Embryonic facial prominence (tissue), 1 donor: Measurements from ENCODE around the gene ZMIZ2.
"Not testable (repeated sequence)": the region's sequence is repeated elsewhere in the genome, so short reads cannot be mapped to it uniquely, and the experiment has no call there.

Experiments used
- DNase-seq: peaks from one replicate; pipeline ENCODE4 v3.0.0-alpha.2; 2016; ENCODE audit errors: extremely low spot score

Gene ZMIZ2

DNA sequence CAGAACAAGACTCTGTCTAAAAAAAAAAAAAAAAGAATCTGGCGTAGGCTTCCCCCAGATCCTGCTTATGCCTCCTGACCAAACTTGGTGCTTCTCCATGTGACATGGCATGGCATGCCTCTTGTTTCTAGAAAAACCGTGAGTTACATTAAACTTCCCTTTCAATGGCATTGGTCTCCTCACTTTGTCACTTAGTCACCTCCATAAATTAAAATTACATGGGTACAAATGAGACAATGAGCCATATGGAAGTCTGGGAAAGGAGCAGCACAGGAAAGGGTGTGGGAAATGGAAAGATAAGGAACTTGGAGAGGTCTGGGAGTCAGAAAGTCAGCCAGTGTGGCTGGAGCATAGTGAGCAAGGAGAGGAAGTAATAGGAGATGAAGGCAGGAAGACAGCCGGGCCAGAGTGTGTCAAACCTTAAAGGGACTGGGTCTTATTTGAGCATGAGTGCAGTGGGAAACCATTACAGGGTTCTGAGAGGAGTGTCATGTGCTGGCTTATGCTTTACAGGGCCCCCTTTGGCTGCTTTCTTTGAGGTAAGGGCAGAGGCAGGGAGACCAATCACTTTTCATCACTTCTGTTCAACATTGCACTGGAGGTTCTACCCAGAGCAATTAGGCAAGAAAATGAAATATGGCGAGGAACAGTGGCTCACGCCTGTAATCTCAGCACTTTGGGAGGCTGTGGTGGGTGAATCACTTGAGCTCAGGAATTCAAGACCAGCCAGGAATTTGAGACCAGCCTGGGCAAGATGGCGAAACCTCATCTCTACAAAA, 21.3 kb upstream of the ZMIZ2 start:
- no peak for DNase-seq

GRCh38 chr7:44727937-44728262, 20.7 kb upstream of the ZMIZ2 start:
- no peak for DNase-seq

DNA sequence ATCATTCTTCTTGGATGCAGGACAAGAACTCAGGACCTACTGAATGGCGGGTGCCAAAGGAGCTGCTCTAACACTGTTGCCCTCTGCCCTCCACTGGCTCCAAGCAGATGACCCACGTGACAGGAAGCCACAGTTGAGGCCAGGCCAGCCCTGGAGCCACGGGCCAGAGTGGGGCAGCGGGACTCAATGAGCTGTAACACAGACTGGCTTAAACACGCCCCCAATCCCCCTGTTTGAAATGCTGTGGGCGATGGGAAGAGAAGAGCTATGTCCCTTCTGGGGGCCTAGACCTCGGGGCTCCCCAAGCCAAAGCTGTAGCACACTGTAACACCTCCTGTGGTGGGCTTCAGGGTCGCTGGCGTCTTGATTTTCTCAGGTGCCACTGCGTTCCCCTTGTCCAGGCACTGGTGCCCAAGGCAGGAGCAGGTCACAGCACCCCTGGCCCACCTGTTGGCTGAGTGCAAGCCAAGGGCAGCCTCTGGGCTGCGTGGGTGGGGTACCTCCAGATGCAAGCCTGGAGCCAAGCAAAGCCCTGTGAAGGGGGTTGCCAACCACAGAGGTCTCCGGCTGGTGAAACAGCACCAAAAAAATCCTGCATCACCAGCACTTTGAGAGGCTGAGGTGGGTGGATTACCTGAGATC, 18.6 kb upstream of the ZMIZ2 start:
- DNase-seq = no peak

DNA sequence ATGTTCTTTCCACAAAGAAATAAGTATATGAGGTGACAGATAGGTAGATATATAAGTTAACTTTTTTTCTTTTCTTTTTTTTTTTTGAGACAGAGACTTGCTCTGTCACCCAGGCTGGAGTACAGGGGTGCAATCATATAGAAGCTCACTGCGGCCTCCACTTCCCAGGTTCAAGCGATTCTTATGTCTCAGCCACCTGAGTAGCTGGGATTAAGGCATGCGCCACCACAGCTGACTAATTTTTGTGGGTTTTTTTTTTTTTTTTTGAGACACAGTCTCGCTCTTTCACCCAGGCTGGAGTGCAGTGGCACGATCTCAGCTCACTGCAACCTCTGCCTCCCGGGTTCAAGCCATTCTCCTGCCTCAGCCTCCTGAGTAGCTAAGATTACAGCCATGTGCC, 15.7 kb upstream of the ZMIZ2 start:
- DNase-seq = not testable (repeated sequence)

DNA sequence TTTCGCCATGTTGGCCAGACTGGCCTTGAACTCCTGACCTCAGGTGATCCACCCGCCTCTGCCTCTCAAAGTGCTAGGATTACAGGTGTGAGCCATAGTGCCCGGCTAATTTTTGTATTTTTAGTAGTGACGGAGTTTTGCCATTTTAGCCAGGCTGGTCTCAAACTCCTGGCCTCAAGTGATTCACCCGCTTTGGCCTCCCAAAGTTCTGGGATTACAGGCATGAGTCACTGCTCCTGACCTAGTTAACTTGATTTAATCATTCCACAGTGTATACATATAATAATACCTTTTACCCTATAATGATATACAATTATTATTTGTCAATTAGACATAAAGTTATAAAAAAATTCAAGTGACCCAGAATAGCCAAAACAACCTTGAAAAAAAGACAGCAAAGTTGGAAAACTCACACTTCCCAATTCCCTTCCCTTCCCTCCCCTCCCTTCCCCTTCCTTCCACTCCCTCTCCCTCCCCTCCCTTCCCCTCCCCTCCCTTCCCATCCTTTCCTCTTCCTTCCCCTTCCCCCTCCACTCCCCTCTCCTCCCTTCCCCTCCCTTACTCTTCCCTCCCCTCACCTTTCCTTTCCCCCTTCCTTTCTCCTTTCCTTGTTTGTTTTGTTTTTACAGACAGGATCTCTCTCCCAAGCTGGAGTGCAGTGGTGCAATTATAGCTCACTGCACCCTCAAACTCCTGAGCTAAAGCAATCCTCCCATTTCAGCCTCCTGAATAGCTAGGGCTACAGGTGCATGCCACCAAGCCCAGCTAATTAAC, 14.8 kb upstream of the ZMIZ2 start:
- no peak for DNase-seq

- no peak for DNase-seq
Measured at GRCh38 chr7:44735403-44736165, 13.1 kb upstream of the ZMIZ2 start.

DNA sequence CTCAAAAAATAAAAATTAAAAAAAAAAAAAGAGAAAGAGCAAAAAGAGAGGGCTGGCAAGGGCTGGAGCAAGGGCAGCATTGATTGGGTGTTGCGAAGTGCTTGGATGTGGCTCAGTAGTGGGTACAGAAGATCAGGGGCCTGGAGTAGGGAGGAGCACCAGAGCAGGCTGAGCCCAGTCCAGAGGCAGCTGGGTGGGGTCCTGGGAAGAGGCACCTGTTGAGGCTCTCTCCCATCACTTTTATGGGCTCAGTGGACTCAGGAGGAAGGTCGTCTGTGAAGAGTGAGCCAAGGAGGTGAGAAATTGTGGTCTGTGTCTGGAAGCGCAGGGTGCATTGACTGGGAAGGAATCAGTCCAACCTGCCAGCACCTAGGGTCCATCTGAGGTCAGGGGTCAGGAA, 11.8 kb upstream of the ZMIZ2 start:
- no peak for DNase-seq

DNA sequence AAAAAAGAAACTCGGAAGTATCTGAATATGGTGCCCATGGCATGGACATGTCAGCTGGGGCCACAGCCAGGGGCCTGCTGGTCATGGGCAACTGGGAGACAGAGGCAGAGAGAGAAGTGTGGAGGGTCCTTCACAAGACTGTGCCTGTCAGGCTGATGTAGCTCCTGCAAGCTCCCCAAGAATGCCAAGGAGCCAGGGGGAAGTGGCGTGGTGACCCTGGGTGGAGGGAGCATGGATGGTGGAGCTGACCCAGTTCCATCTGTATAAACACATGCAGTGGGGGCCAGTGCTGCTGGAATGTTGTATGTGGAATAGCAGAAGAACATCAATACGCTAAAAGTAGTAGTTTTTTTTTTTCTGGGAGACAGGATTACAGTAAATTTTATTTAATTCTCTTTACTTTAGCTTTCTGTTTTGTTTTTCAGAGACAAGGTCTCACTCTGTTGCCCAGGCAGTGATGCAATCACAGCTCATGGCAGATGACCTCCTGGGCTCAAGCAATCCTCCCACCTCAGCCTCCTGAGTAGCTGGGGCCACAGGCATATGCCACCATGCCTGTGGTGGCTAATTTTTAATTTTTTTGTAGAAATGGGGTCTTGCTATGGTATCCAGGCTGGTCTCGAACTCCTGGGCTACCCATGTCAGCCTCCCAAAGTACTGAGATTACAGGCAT, 10.5 kb upstream of the ZMIZ2 start:
- no peak for DNase-seq

DNA sequence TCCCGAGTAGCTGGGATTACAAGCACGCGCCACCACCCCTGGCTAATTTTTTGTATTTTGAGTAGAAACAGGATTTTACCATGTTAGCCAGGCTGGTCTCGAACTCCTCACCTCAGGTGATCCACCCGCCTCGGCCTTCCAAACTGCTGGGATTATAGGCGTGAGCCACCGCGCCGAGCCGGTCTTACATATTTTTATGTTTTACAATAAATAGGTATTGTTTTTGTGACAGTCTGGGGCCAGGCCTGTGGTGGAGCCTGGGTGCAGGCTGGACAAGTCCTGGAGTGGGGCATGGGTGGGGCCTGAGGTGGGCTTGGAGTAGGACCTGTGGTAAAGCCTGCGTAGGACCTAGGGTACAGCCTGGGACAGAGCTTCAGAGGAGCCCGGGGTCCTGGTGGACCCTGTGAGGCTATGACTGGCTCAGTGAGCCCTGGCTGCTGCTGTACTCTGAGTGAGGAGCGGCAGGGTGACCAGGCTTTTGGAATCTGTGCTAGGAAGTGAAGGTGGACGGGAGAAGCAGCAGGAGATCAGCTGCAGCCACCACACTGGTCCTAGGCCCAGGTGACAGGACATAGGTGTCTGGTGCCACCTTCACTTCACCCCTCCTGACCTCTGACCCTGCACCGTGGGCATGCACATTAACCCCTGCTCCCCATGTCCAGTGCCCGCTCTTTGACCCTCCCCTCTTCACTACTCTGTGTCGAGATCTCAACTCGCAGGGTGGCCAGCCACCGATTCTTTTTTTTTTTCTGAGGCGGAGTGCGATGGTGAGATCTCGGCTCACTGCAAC, 9.6 kb upstream of the ZMIZ2 start:
- DNase-seq = no peak

DNA sequence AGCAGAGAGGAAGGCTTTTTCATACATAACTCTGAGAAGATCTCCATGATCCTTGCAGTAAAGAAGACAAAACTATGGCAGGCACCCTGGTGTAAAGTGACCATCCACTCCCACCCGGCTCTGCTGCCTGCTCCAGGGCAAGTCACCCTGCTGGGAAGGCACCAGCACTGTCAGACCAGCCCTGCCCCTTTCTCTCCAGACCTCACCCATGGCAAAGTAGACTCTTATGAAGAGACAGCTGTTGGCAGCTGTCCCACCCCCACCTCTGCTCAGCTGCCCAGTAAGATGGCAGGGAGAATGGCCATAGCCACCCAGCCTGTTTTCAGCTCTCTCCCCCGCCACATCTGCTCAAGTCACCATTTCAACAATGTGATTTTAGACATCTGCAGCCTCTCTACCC, 8.6 kb upstream of the ZMIZ2 start:
- DNase-seq = no peak

GRCh38 chr7:44743750-44744149, 4.9 kb upstream of the ZMIZ2 start:
- no peak for DNase-seq

DNA sequence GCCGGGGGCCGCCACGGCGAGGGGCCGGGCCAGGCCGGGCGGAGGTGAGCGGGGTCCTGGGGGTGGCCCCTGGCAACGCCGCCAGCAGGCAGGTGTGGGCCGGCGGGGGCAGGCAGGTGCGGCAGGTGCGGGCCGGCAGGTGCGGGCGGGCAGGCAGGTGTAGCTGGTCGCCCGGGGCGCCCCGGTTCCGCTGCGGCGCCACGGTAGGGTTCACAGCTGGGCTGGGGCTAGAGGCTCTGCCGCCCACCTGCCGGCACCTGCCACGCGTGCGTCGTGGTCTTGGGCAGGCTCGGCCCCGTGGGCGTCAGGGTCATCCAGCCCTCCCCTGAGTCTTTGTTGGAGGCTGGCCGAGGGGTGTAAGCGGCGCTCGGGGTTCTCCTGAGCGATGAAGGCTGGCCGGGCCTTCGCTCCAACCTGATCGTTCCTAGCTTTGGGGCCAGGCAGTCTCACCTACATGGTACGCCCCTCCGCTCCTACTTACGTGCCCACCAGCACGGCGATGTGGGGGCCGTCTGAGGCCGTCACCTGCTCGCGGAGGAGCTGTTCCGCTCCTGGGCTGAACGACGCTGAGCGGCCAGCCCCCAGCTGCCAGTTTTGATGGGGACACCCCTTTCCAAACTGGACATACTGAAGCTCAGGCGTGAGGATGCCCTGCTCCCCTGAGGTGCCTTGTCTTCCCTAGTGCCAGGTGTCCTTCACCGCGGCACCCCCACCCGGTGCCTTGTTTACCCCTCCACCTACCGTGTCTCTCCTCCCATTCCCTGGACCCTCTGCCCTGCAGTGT, 493 bp downstream of the ZMIZ2 start:
- DNase-seq = no peak

GRCh38 chr7:44749992-44750391, 1.3 kb downstream of the ZMIZ2 start:
- DNase-seq = no peak

DNA sequence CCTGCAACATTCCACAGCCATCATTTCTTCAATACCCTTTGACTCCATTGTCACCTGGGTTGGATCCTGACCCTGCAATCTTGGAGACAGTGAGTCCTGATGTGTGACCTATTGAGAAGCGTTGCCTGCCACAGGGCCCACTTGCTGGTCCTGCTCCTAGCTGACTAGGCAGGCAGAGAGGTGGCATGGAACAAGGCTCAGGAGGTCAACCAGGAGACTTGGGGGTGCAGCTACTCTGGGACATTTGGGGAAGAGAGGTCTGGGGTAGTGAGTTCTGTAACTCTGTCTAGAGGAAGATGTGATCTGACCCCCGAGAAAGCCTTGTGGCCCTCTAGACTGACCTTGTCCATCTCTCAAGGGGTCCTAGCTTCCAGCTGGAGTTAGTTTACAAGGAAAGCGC, 1.8 kb downstream of the ZMIZ2 start:
- no peak for DNase-seq

GRCh38 chr7:44750921-44751571, 2.4 kb downstream of the ZMIZ2 start:
- DNase-seq = no peak

- no peak for DNase-seq
Measured at GRCh38 chr7:44752822-44753221, 4.2 kb downstream of the ZMIZ2 start.

GRCh38 chr7:44754802-44755697, 6.4 kb downstream of the ZMIZ2 start:
- DNase-seq = no peak
